Spleen (tissue), 13 donors: Measurements from ENCODE around the gene YPEL1. TPM values are rescaled to one million over a fixed set of nuclear protein-coding genes. Genes with fewer than 3 reads are reported as not detected.

ENCODE experiments used
- DNase-seq: peaks from one replicate; pipeline ENCODE4 v3.0.0-alpha.2; 2020
- H3K27ac ChIP-seq, 8 donors: fragments of 200-600 bp; sonication (generic) in 7 of 8; 1 replicate in 4 of 8; 2 replicates in 4 of 8; pipeline versions ENCODE4 v1.5.0 to v1.8.0; 2016 to 2021; ENCODE audit warnings: inconsistent platforms in 4 of 8, mild to moderate bottlenecking in 4 of 8, moderate library complexity in 1 of 8
- H3K27me3 ChIP-seq, 7 donors: fragments of 200-600 bp; sonication (generic) in 6 of 7; replicated peaks in 1 of 7; 1 replicate in 4 of 7; 2 replicates in 3 of 7; pipeline versions ENCODE4 v1.5.0 to v1.8.0; 2016 to 2021; ENCODE audit warnings: inconsistent platforms in 3 of 7, mild to moderate bottlenecking in 1 of 7
- H3K36me3 ChIP-seq, 6 donors: fragments of 200-600 bp; sonication (generic) in 5 of 6; 1 replicate in 4 of 6; 2 replicates in 2 of 6; pipeline versions ENCODE4 v1.5.0 to v1.8.0; 2016 to 2021; ENCODE audit warnings: inconsistent platforms in 2 of 6
- H3K4me1 ChIP-seq, 6 donors: fragments of 200-600 bp; sonication (generic) in 5 of 6; 1 replicate in 3 of 6; 2 replicates in 3 of 6; pipeline versions ENCODE4 v1.5.0 to v1.8.0; 2016 to 2021; ENCODE audit warnings: inconsistent platforms in 3 of 6
- H3K4me3 ChIP-seq, 8 donors: fragments of 200-600 bp; sonication (generic) in 7 of 8; 1 replicate in 4 of 8; 2 replicates in 4 of 8; pipeline versions ENCODE4 v1.5.0 to v1.8.0; 2016 to 2021; ENCODE audit warnings: inconsistent platforms in 4 of 8, mild to moderate bottlenecking in 4 of 8, moderate library complexity in 2 of 8
- H3K9me3 ChIP-seq, 8 donors: fragments of 200-600 bp; sonication (generic) in 7 of 8; 1 replicate in 4 of 8; 2 replicates in 4 of 8; pipeline versions ENCODE4 v1.5.0 to v1.8.0; 2016 to 2021; ENCODE audit warnings: inconsistent platforms in 4 of 8
- CTCF ChIP-seq, 11 experiments: fragments of 200-600 bp in 7 of 11; fragments of 450-650 bp in 4 of 11; sonication (generic) in 4 of 11; IDR thresholded peaks in 8 of 11; conservative IDR thresholded peaks in 3 of 11; 1 replicate in 7 of 11; 2 replicates in 4 of 11; pipeline versions ENCODE4 v1.4.0 to v1.8.0; 2016 to 2021; ENCODE audit warnings: antibody characterized with exemption in 11 of 11, inconsistent platforms in 4 of 11, mild to moderate bottlenecking in 1 of 11
- POLR2A ChIP-seq, 3 donors: fragments of 450-650 bp; IDR thresholded peaks; one replicate each; pipeline ENCODE4 v1.5.1; 2017; ENCODE audit warnings: antibody characterized with exemption in 3 of 3, mild to moderate bottlenecking in 1 of 3
- POLR2AphosphoS5 ChIP-seq, 3 donors: sonication (generic); formaldehyde crosslinking; IDR thresholded peaks; one replicate each; pipeline ENCODE4 v1.5.1; 2017; ENCODE audit warnings: antibody characterized with exemption in 3 of 3
- WGBS, 5 donors: extraction: QIAGEN DNeasy Blood & Tissue Kit in 3 of 5; methylation state at CpG; one replicate each; pipeline versions ENCODE4 v1.1.5 to v1.1.7; 2013 to 2018; 5-methylcytosine and 5-hydroxymethylcytosine counted together
- intact Hi-C: fragments of 100-400 bp; cut with DNase I; formaldehyde crosslinking; loops from one replicate; pipeline ENCODE4 v1.15.0; 2023; ENCODE audit warnings: low total_unique reads
- long read RNA-seq, 2 donors: transcript quantifications; one replicate each; lab custom pipeline, GENCODE V29; 2026
- polyA plus RNA-seq, 3 donors: library from polyadenylated mRNA; stranded (reverse); fragments of 200-250 nt; gene quantifications; one replicate each; pipeline ENCODE4 v1.2.1, GENCODE V29; 2013
- total RNA-seq, 7 donors: library from RNA; depleted of rRNA in 3 of 7; stranded (reverse); fragments of >200 nt in 3 of 7; fragmentation: NEBNext Ultra II Directional in 4 of 7; extraction: Animal tissue kit (Norgen Biotek cat#: 25700) in 4 of 7; gene quantifications; one replicate each; pipeline versions ENCODE4 v1.1.0 to v1.2.1, GENCODE V29; 2016 to 2021
- donor health status: healthy with polysubstance abuse.
- donor health status: DM: no; HTN: no; CAD: no; lungs with moderate emphysema.
- donor health status: DM: no; HTN: no; CAD: no.
- donor health status: Bipolar disorder and iron deficiency.
- donor health status: healthy.
- donor health status: DM: no; HTN: no; CAD: no.
- donor health status: DM: yes; HTN: yes; CAD: no.

YPEL1 gene
- total RNA-seq (10 to 100 TPM in 5 of 7 donors, 1 to 10 TPM in 2; 6.9 to 21.3 (median 14.6) TPM), polyA plus RNA-seq (1 to 10 TPM; 4.8 to 6.4 (median 5.4) TPM)
- long read RNA-seq, donor 1, full-length matches to known transcripts: 3 of 3 reads
- long read RNA-seq, donor 1, partial matches to known transcripts: 0 of 3 reads
- long read RNA-seq, donor 1, other reads (novel, unspliced or antisense): 0 of 3 reads
- long read RNA-seq, donor 2, full-length matches to known transcripts: 2 of 2 reads
- long read RNA-seq, donor 2, partial matches to known transcripts: 0 of 2 reads
- long read RNA-seq, donor 2, other reads (novel, unspliced or antisense): 0 of 2 reads

GRCh38 chr22:21735200-21736083 lies at the start of gene YPEL1:
Gene YPEL1 (minus strand): TSS chr22:21735794. CDS start chr22:21710744, 25,050 bp downstream.
- peak; percentile 90 to 98 (median 94) for TF ChIP-seq POLR2AphosphoS5 (IDR thresholded peaks at IDR 0.05)
- no peak for TF ChIP-seq CTCF (IDR thresholded peaks at IDR 0.05 in 8 of 11, conservative IDR thresholded peaks at IDR 0.05 in 3 of 11)
- peak; percentile 16 to 94 (median 84) for TF ChIP-seq POLR2A (IDR thresholded peaks at IDR 0.05)
- H3K27ac ChIP-seq: peak within 1 kb of the TSS; percentile 59 to 94 (median 86)
- H3K36me3 ChIP-seq: peaks cover 0 to 3% (median 0%) of the 10 kb centered on the region in 6 donors
- 1% methylated on average over 25 to 102 of the region's 102 CpGs for WGBS, 5 donors
- H3K27me3 ChIP-seq: no peaks in the 10 kb centered on the region
- intact Hi-C loops: no loop called here
- no peaks in the 10 kb centered on the region for H3K9me3 ChIP-seq
- peak within 1 kb of the TSS; percentile 54 to 92 (median 70) for H3K4me3 ChIP-seq
- peak; percentile 99 for DNase-seq
- peaks cover 9 to 37% (median 22%) of the 10 kb centered on the region in 6 donors for H3K4me1 ChIP-seq

GRCh38 chr22:21780259-21780658 lies 44.7 kb upstream of the YPEL1 start:
- no peak for DNase-seq
- 76 to 98% (median 86%) methylated on average over 2 of the region's 2 CpGs for WGBS, 5 donors
- H3K4me3 ChIP-seq: no peak overlapping the region
- H3K9me3 ChIP-seq: no peaks in the 10 kb centered on the region
- TF ChIP-seq POLR2AphosphoS5 (IDR thresholded peaks at IDR 0.05) (no peak), CTCF (IDR thresholded peaks at IDR 0.05 in 8 of 11, conservative IDR thresholded peaks at IDR 0.05 in 3 of 11) (no peak), POLR2A (IDR thresholded peaks at IDR 0.05) (no peak)
- H3K4me1 ChIP-seq: peaks cover 0 to 41% (median 3%) of the 10 kb centered on the region in 6 donors
- H3K27ac ChIP-seq: peak overlapping the region in 1 of 8 donors; percentile 12
- H3K27me3 ChIP-seq: no peaks in the 10 kb centered on the region
- peaks cover 0 to 89% (median 39%) of the 10 kb centered on the region in 6 donors for H3K36me3 ChIP-seq
- intact Hi-C loops: no loop called here

GRCh38 chr22:21779444-21779843 lies 43.9 kb upstream of the YPEL1 start:
- no peak for DNase-seq
- H3K4me3 ChIP-seq: no peak overlapping the region
- TF ChIP-seq CTCF (IDR thresholded peaks at IDR 0.05 in 8 of 11, conservative IDR thresholded peaks at IDR 0.05 in 3 of 11): no peak
- no peak for TF ChIP-seq POLR2A (IDR thresholded peaks at IDR 0.05)
- TF ChIP-seq POLR2AphosphoS5 (IDR thresholded peaks at IDR 0.05): no peak
- H3K36me3 ChIP-seq: peaks cover 0 to 84% (median 35%) of the 10 kb centered on the region in 6 donors
- WGBS, 5 donors: 91 to 100% (median 98%) methylated on average over 2 of the region's 2 CpGs
- H3K4me1 ChIP-seq: peaks cover 0 to 44% (median 5%) of the 10 kb centered on the region in 6 donors
- H3K9me3 ChIP-seq: no peaks in the 10 kb centered on the region
- intact Hi-C loops: no loop called here
- no peak overlapping the region for H3K27ac ChIP-seq
- H3K27me3 ChIP-seq: no peaks in the 10 kb centered on the region
